OCI-LY1 (cell line): ENCODE results near the gene NEB.

ENCODE experiments used
- H2AFZ ChIP-seq: fragments of 200-600 bp; sonication (generic), shearing (Covaris generic); 2 replicates; pipeline ENCODE4 v1.6.0; 2014; ENCODE audit warnings: antibody characterized with exemption, mild to moderate bottlenecking, low read length
- H3F3A ChIP-seq: fragments of 200-600 bp; sonication (generic), shearing (Covaris generic); 2 replicates; pipeline ENCODE4 v1.6.0; 2014; ENCODE audit warnings: mild to moderate bottlenecking, antibody characterized with exemption, low read length, moderate library complexity; ENCODE audit not compliant: insufficient read depth
- H3K27ac ChIP-seq: fragments of 200-600 bp; sonication (generic); 2 replicates; pipeline ENCODE4 v1.5.1; 2014; ENCODE audit warnings: low read length, mixed run types, mild to moderate bottlenecking, low read depth; ENCODE audit not compliant: poor library complexity, severe bottlenecking
- H3K27me3 ChIP-seq: fragments of 200-600 bp; sonication (generic); 2 replicates; pipeline ENCODE4 v1.6.0; 2014; ENCODE audit warnings: antibody characterized with exemption, mild to moderate bottlenecking, low read length, moderate library complexity; ENCODE audit not compliant: insufficient read depth
- H3K36me3 ChIP-seq: fragments of 200-600 bp; sonication (generic); 2 replicates; pipeline ENCODE4 v1.6.1; 2014; ENCODE audit warnings: mild to moderate bottlenecking, antibody characterized with exemption, low read length, moderate library complexity, mixed read lengths; ENCODE audit not compliant: insufficient read depth
- H3K4me1 ChIP-seq: fragments of 200-600 bp; sonication (generic); 2 replicates; pipeline ENCODE4 v1.5.1; 2014; ENCODE audit warnings: mild to moderate bottlenecking, low read length, moderate library complexity; ENCODE audit not compliant: insufficient read depth, severe bottlenecking
- H3K4me2 ChIP-seq: fragments of 200-600 bp; sonication (generic), shearing (Covaris generic); 2 replicates; pipeline ENCODE4 v1.6.1; 2014; ENCODE audit warnings: low read length
- H3K4me3 ChIP-seq: fragments of 200-600 bp; sonication (generic); 2 replicates; pipeline ENCODE4 v1.5.1; 2014; ENCODE audit warnings: low read length, low read depth, mild to moderate bottlenecking, mixed read lengths; ENCODE audit not compliant: poor library complexity, severe bottlenecking
- H3K79me2 ChIP-seq: fragments of 200-600 bp; shearing (Covaris generic); 2 replicates; pipeline ENCODE4 v1.6.1; 2016; ENCODE audit warnings: mixed run types, low read length, mixed read lengths; ENCODE audit not compliant: insufficient read depth
- H3K9ac ChIP-seq: fragments of 200-600 bp; sonication (generic), shearing (Covaris generic); 2 replicates; pipeline ENCODE4 v1.6.1; 2014; ENCODE audit warnings: mild to moderate bottlenecking, low read length, mixed read lengths
- H3K9me2 ChIP-seq: fragments of 200-600 bp; sonication (generic), shearing (Covaris generic); 2 replicates; pipeline ENCODE4 v1.6.1; 2014; ENCODE audit warnings: low read depth, mild to moderate bottlenecking, low read length, mixed read lengths
- H3K9me3 ChIP-seq: fragments of 200-600 bp; shearing (Covaris generic); 2 replicates; pipeline ENCODE4 v1.6.1; 2014; ENCODE audit warnings: low read length, mixed read lengths
- H4K20me1 ChIP-seq: fragments of 200-600 bp; sonication (generic), shearing (Covaris generic); 2 replicates; pipeline ENCODE4 v1.6.0; 2016; ENCODE audit warnings: mild to moderate bottlenecking, low read length; ENCODE audit not compliant: insufficient read depth
- EZH2 ChIP-seq: fragments of 200-600 bp; sonication (generic), shearing (Covaris generic); IDR thresholded peaks from 2 replicates; pipeline ENCODE4 v1.8.0; 2017; ENCODE audit warnings: borderline replicate concordance, mixed run types, mild to moderate bottlenecking, antibody characterized with exemption, low read length, moderate library complexity, mixed read lengths
- TF ChIP-seq, protein P1 (sequence below): fragments of 200-600 bp; sonication (generic), shearing (Covaris generic); IDR thresholded peaks from 2 replicates; pipeline ENCODE4 v1.5.1; 2017; ENCODE audit warnings: mild to moderate bottlenecking, antibody characterized with exemption, low read length, moderate library complexity, mixed read lengths

Gene NEB

DNA sequence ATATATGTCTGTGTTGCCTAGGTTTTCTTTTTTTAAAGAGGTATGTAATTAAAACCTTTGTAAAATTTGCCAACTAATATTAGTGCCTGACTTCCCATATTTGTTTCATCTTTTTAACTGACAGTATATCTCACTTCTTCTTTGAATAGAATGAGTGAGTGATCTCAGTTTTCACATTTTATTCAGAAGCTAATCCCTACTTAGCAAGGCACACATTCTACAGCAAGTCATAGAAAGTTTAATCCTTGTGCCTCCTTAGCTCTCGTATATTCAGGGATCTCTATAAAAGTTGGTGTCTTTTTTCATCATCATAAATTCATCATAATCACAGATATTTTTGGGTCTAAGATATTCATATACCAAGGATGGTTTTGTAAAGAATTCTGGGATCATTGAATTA lies 258.0 kb downstream of the NEB start:
- Histone ChIP-seq H3K9me2 (no peaks in the 10 kb centered on the region), H3K9ac (no peak overlapping the region), H3K4me3 (no peak overlapping the region), H3K9me3 (no peaks in the 10 kb centered on the region), H3K4me1 (no peaks in the 10 kb centered on the region), H4K20me1 (no peaks in the 10 kb centered on the region), H3K27me3 (no peaks in the 10 kb centered on the region), H3K79me2 (no peaks in the 10 kb centered on the region), H3K27ac (no peak overlapping the region), H2AFZ (no peak overlapping the region), H3K36me3 (peaks cover 86% of the 10 kb centered on the region), H3F3A (no peaks in the 10 kb centered on the region), H3K4me2 (no peak overlapping the region)
- TF ChIP-seq, protein P1, sequence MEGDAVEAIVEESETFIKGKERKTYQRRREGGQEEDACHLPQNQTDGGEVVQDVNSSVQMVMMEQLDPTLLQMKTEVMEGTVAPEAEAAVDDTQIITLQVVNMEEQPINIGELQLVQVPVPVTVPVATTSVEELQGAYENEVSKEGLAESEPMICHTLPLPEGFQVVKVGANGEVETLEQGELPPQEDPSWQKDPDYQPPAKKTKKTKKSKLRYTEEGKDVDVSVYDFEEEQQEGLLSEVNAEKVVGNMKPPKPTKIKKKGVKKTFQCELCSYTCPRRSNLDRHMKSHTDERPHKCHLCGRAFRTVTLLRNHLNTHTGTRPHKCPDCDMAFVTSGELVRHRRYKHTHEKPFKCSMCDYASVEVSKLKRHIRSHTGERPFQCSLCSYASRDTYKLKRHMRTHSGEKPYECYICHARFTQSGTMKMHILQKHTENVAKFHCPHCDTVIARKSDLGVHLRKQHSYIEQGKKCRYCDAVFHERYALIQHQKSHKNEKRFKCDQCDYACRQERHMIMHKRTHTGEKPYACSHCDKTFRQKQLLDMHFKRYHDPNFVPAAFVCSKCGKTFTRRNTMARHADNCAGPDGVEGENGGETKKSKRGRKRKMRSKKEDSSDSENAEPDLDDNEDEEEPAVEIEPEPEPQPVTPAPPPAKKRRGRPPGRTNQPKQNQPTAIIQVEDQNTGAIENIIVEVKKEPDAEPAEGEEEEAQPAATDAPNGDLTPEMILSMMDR = no peak
- no peak for TF ChIP-seq EZH2

DNA sequence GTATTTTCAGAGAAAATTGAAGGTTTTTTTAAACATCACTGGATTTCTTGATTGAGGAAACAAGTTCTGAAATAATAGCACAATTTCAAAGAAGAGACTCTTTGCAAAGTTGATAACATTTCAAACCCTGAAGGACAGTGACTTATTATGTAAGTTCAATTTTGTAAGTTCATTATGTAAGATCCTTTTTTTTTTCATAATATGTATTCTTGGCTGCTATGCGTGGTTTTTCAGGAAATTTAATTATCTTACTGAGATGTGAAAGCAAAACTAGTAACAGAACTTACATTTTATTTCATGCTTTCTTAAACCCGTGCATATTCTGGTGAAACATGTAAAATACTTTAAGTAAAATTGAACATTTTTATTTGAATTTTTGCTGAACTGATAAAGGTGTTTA lies 259.2 kb downstream of the NEB start:
- Histone ChIP-seq H3K79me2 (no peaks in the 10 kb centered on the region; the same call in none of the 2 replicates), H3K4me3 (no peak overlapping the region), H3K27me3 (no peaks in the 10 kb centered on the region), H3K9me3 (no peaks in the 10 kb centered on the region), H3K27ac (no peak overlapping the region), H3K4me2 (no peak overlapping the region), H2AFZ (no peak overlapping the region), H3K4me1 (no peaks in the 10 kb centered on the region), H3K9ac (no peak overlapping the region), H3K9me2 (no peaks in the 10 kb centered on the region), H3F3A (no peaks in the 10 kb centered on the region), H3K36me3 (peaks cover 86% of the 10 kb centered on the region), H4K20me1 (no peaks in the 10 kb centered on the region)
- TF ChIP-seq, protein P1 = no peak
- no peak for TF ChIP-seq EZH2

DNA sequence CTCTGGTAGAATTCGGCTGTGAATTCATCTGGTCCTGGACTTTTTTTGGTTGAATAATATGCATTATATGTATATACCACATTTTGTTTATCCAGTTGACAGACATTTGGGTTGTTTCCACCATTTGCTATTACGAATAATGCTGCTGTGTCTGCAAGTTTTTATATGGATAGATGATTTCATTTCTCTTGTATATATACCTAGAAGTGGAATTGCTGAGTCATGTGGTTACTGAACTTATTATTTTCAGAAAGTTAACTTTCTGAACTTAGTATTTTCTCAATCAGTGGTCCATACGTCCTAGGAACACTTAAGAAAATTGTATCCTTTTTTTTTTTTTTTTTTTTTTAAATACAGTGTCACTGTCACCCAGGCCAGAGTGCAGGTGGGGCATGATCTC lies 261.3 kb downstream of the NEB start:
- H3K36me3 ChIP-seq = peaks cover 88% of the 10 kb centered on the region
- H3K79me2 ChIP-seq = no peaks in the 10 kb centered on the region; the same call in none of the 2 replicates

More for the DNA sequence above, 261.3 kb downstream of the NEB start:
- H4K20me1 ChIP-seq = no peaks in the 10 kb centered on the region
- H3K4me2 ChIP-seq = no peak overlapping the region
- H3K27me3 ChIP-seq = no peaks in the 10 kb centered on the region
- H3K9me3 ChIP-seq = no peaks in the 10 kb centered on the region
- H3F3A ChIP-seq = no peaks in the 10 kb centered on the region
- no peaks in the 10 kb centered on the region for H3K4me1 ChIP-seq
- H3K9ac ChIP-seq = no peak overlapping the region
- no peak overlapping the region for H3K27ac ChIP-seq
- TF ChIP-seq EZH2 = no peak
- TF ChIP-seq, protein P1 = no peak
- H3K4me3 ChIP-seq = no peak overlapping the region
- H3K9me2 ChIP-seq = no peaks in the 10 kb centered on the region
- H2AFZ ChIP-seq = no peak overlapping the region
